HG03139 (cell line): ENCODE results near the gene PITHD1.
"Not testable (repeated sequence)": the region's sequence is repeated elsewhere in the genome, so short reads cannot be mapped to it uniquely, and the experiment has no call there.

ENCODE experiments used
- ATAC-seq: cut with Tn5 transposase; IDR thresholded peaks from one replicate; pipeline ENCODE4 v1.9.1; 2021; ENCODE audit not compliant: unreplicated experiment

PITHD1 gene

DNA sequence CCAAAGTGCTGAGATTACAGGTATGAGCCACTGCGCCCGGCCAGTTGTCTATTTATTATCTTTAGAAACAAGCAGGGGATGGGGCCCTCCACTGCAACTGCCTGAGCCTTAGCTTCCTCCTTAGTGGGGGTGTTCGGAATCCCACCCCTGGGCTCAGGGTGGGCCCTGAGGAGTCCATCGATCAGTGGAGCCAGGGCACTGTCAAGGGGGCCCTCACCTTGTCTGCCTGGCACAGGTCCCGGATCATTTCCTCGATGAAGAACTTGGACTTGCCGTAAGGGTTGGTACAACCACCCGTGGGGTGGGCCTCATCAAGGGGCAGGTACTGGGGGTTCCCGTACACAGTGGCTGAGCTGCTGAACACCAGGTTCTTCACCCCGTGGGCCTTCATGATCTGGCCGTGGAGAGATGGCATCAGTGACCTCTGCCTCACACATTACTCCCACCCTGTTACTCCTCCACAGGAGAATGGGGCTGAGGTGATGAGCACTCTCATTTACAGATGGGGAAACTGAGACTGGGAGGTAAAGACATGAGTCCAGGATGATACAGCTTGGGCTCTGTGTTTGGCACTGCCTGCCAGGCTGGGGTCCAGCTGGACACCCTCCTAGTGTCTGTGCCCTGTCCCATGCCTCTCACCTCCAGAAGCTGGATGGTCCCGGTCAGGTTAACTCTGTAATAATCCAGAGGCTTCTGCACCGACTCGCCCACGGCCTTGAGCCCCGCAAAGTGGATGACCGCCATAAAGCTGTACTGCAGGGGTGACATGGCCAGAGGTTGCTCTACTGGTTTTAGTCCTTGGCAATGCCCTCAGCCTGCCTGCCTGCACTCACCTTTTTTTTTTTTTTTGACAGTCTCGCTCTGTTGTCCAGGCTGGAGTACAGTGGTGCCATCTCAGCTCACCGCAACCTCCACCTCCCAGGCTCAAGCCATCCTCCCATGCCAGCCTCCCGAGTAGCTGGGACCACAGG is 19.5 kb downstream of the PITHD1 start:
- ATAC-seq, result no peak

DNA sequence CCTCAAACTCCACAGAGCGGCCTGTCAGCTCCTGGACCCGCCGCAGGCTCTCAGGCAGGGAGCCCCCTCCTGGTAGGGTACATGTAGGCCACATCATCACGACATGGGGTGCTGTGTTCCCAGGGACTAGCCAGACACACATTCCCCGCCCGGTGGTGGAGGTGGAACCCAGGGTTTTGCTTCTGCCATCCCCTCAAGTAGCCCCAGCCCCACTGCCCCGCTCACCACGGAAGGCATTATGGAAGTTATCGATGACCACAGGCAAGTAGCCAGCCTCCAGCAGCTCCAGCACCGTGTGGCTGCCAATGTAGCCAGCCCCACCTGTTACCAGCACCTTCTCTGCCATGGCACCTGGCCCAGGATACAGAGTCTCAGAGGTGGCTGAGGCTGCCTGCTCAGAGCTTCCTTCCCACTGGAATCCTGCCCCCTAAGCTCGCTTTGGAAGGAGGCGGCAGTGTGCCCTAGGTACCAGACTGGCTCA is 20.5 kb downstream of the PITHD1 start:
- ATAC-seq, result no peak

DNA sequence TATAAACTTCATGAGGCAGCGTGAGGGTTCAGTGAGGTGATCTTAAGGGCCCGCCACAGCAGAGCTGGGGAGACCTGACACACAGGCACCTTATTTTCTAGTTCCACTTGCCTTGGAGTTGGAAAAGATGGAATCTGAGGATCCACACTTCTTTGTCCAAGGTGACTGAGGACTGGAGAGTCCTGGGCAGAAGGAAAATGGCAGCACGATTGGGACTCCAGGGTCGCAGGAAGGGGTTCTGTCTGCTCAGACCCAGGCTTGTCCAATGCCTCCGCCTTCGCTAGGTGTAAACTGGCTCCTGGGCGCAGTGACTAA is 21.0 kb downstream of the PITHD1 start:
- no peak for ATAC-seq

DNA sequence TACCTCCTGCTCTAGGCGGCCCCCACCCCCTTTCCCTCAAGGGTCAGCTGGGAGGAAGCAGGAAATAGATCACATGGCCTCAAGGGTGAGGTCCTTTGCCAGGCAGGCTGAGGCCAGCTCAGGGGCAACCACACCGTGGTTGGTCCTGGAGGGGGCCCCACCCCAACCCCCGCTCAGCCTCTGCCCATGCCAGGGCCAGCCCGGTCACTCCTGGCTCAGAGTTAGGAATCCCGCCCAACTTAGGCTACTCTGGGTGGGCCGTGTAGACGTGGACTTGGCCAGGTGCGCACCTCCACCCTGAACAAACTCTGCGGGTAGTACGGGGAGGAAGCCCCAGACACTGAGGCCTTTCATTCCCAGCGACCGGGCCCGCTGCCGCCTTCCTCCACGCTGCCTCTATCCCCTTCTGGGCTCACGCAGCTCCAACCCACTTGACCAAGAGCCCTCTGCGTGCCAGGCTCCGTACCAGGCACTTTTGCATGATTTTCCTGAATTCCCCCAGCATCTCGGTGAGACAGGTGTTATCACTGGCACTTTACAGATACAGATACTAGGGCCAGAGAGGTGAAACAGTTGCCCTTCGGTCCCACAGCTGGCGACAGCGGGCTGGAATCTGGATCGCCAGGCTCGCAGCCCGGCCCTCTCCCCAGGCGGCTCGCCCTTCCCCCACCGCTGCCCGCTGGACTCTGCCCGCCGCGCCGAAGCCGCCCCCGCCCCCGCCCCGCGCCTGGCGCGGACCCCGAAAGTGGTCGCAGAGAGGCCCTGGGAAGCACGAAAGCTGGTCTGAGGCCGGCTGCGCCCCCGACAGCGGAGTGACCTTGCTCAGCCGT is 21.6 kb downstream of the PITHD1 start:
- ATAC-seq, result peak; percentile 5

GRCh38 chr1:23800400-23801337 is 22.5 kb downstream of the PITHD1 start, which contains the start of gene GALE:
Gene GALE (minus strand): TSS chr1:23800754. CDS start chr1:23799007, 1,747 bp downstream.
- ATAC-seq, result peak; percentile 82

DNA sequence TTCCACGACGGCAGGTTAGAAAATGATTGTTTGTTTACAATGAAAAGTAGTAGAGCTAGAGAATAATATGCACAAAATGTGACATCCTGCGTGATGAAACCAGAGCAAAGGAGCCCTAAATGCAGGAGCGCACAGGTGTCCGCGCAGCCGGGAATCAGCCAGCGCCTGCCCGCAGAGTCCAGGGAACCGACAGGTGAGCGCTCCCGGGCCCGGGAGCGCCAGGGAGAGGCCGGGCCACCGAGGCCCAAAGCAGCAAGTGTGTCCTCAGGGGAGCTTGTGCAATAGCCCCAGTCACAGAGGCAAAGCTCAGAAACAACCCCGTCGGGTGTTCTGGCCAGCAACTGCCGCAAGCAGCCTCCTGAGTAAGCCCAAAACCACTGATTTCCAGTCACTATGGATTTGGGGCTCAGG is 23.1 kb downstream of the PITHD1 start:
- ATAC-seq, result no peak

- ATAC-seq, result no peak
These were observed 23.7 kb downstream of the PITHD1 start for GRCh38 chr1:23801876-23802275.

DNA sequence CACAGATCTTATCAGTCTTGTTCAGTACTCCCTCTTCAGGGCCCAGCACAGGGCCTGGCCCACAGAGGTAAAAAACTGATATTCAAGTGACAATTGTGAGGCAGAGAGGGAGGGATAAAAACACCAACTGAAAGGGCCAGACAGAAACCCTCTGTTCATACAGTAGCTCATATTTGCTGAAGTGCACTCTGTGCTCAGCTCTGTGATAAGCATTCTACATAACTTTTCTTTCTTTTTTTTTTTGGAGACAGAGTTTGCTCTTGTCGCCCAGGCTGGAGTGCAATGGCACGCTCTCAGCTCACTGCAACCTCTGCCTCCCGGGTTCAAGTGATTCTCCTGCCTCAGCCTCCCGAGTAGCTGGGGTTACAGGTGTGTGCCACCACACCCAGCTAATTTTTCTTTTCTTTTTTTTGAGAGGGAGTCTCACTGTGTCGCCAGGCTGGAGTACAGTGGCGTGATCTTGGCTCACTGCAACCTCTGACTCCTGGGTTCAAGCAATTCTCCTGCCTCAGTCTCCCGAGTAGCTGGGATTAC is 24.7 kb downstream of the PITHD1 start:
- not testable (repeated sequence) for ATAC-seq

DNA sequence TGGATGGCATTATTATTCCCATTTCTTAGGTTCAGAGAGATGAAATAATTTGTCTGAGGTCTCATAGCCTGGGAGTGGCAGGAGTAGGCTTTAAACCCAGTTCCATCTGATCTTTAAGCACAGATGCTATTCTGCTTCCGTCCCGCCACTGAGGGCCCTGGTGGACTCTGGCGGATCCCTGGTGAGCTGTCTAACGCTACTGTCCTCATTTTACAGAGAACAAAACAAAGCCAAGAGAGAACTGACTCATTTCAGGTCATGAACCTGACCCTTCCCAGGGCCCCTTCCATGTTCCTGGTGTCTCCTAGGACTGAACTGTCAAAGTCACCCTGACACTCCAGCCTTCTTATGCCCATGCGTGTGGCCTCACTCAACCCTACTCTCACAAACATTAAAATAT is 25.5 kb downstream of the PITHD1 start:
- no peak for ATAC-seq

DNA sequence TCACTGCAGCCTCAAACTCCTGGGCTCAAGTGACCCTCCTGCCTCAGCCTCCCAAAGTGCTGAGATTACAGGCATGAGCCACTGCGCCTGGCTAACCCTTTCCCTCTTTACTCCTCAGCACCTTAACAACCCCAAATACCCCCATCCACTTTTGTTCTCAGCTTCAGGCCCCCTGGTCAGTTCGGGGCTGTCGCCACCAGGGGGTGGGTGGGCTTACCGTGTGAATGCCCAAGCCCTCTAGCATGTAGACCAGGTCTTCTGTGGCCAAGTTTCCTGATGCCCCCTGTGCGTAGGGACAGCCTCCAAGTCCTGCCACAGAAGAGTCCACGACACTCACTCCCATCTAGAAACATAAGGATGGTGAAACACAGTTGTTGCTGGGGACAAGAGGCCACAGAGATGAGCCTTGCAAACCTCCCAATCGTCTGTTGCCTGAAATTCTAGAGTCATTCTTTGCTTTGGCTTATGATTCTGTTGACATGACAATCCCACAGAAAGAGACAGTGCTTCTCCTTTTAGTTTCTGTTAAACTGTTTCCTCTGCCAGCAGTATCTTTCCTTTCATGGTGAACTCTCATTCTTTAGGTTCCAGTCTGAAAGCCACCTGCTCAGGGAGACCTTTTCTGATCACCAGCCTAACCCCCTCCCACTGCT is 26.1 kb downstream of the PITHD1 start:
- ATAC-seq, result no peak

GRCh38 chr1:23805025-23805424 is 26.8 kb downstream of the PITHD1 start:
- no peak for ATAC-seq

- no peak for ATAC-seq
These were observed 28.1 kb downstream of the PITHD1 start for GRCh38 chr1:23806280-23806679.

DNA sequence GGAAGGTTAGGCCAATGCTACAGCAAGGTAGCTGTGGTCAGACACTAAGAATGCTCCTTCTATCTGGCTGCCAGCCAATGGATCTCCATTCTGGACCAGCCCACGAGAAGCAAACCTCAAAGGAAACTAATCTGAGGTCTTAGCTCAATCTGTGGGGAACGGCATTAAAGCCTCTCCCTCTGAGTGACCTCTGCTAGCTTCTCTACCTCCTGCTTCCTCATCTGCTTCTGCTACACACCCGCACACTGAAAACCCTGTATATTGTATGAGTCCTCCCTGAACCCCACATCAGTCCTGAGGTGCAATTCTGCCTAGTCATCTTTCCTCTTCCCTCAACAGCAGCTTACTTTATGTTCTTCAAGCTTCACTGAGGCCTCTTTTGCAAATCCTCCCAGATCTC is 29.2 kb downstream of the PITHD1 start:
- no peak for ATAC-seq

DNA sequence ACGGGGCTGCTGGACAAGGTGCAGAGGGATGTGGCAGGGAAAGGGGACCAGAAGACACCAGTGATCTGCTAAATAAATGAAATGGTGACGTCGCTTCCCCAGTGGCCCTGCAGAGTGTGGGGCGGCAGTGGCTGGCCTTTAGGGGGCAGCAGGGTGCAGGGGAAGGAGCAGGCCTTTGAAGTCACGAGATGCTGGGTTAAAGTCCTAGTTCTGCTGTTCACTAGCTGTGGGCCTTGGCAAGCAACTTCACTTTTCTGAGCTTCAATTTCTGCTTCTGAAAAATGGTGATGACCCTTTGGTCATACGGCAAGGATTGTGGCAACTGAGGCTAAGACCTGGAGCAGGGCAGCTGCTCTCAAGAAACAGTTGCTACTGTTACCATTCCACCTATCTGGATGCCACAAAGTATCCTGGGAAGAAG is 31.5 kb downstream of the PITHD1 start:
- peak; percentile 59 for ATAC-seq

GRCh38 chr1:23810818-23811540 is 32.8 kb downstream of the PITHD1 start:
- no peak for ATAC-seq

DNA sequence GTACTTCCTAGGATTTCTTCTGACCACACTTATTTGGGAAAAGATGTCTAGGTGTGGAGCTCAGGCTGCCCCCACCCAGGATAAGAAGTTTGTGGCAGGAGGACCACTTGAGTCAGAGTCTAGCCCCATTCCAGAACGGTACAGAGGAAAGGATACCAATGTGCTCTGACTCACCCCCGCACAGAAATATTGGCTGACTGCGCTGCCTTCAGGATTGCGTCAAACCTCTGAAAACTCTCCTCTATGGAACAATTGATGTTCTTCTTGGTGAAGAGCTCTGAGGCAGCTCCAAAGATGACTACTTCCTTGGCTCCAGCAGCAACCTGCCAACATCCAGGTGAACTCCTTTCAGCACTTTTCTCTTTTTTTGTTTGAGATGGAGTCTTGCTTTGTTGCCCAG is 35.8 kb downstream of the PITHD1 start:
- ATAC-seq, result no peak

- ATAC-seq, result no peak
These were observed 38.1 kb downstream of the PITHD1 start for GRCh38 chr1:23816361-23816760.

DNA sequence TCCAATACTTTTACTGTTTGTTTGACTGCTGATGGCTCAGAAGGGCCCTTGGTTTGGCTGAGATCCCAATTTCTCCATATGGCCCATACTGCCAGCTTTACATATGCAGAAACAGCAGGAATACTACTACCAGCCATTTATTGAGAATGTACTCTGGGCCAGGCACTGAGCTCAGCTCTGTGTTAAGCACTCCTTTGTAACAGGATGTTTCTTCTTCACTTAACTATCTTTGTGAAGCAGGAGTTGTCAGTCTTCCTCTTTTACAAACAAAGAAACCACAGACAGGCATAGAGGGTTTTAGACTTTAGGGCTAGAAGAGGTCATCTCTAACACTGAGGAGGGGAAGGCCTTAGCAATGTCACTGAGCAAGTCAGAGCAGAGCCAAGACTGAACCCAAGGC is 38.7 kb downstream of the PITHD1 start:
- ATAC-seq, result no peak

GRCh38 chr1:23817633-23818032 is 39.4 kb downstream of the PITHD1 start:
- ATAC-seq, result no peak
